Activated T-helper 2 cell treated with anti-CD3 and anti-CD28 coated beads, Interferon-gamma antibody, Interleukin-2, Interleukin-4, amounts not matched to agents 10 μg/mL and 5 μg/mL and 100 μg/mL, durations not matched to agents 14 hours and 24 hours and 36 hours (primary cell): ENCODE results near the gene FUT8. TPM values are rescaled to one million over a fixed set of nuclear protein-coding genes. Genes with fewer than 3 reads are reported as not detected.

Experiments used
- DNase-seq: peaks from one replicate; pipeline ENCODE4 v3.0.0; 2021; ENCODE audit warnings: low spot score
- H3K27ac Mint-ChIP-seq: one replicate; pipeline ENCODE4 v1.8.0; 2021; ENCODE audit warnings: mixed read lengths
- H3K27me3 Mint-ChIP-seq: one replicate; pipeline ENCODE4 v1.8.0; 2021; ENCODE audit warnings: low read depth, mixed read lengths
- H3K36me3 Mint-ChIP-seq: one replicate; pipeline ENCODE4 v1.8.0; 2021; ENCODE audit warnings: low read depth, mixed read lengths
- H3K4me1 Mint-ChIP-seq: one replicate; pipeline ENCODE4 v1.8.0; 2021; ENCODE audit warnings: low read depth, mixed read lengths
- H3K4me3 Mint-ChIP-seq: one replicate; pipeline ENCODE4 v1.8.0; 2021; ENCODE audit warnings: low read depth, mild to moderate bottlenecking, moderate library complexity, mixed read lengths
- H3K9me3 Mint-ChIP-seq: one replicate; pipeline ENCODE4 v1.8.0; 2021; ENCODE audit warnings: mixed read lengths
- intact Hi-C: fragments of 100-400 bp; cut with micrococcal nuclease; formaldehyde crosslinking; loops from one replicate; pipeline ENCODE4 v1.15.1; 2023
- total RNA-seq: library from RNA; stranded (reverse); gene quantifications from 2 replicates; pipeline ENCODE4 v1.2.3, GENCODE V29; 2022

Gene FUT8
- total RNA-seq, 1 donor from 2014 or later = 110 TPM

GRCh38 chr14:65594153-65594881, 181.8 kb downstream of the FUT8 start:
- H3K27me3 Mint-ChIP-seq = no peaks in the 10 kb centered on the region
- intact Hi-C loops = no loop called here

DNA sequence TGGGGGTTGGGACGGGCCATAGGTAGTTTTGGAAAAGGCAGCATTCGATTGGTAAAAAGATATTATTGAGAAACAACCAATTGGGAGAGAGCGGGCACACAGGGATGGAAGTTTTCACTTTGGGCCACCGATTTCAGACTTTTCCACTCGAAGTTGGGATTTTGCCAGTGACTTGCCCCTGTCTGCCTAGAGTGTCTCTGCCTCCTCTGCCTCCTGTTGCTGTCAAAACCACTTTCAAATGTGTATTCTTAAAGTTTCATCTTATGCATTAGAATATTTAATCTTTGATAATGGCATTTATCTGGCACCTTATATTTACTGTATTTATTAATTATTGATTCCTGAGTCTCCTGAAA, 182.3 kb downstream of the FUT8 start:
- intact Hi-C loops = no loop called here
- Mint-ChIP-seq H3K4me1 (no peaks in the 10 kb centered on the region), H3K27ac (no peak overlapping the region), H3K4me3 (no peak overlapping the region), H3K9me3 (no peaks in the 10 kb centered on the region), H3K27me3 (no peaks in the 10 kb centered on the region), H3K36me3 (peaks cover 7% of the 10 kb centered on the region)
- no peak for DNase-seq

More at GRCh38 chr14:65594153-65594881, 181.8 kb downstream of the FUT8 start:
- H3K36me3 Mint-ChIP-seq = peaks cover 10% of the 10 kb centered on the region
- H3K4me3 Mint-ChIP-seq = no peak overlapping the region
- no peak overlapping the region for H3K27ac Mint-ChIP-seq
- H3K4me1 Mint-ChIP-seq = no peaks in the 10 kb centered on the region
- H3K9me3 Mint-ChIP-seq = no peaks in the 10 kb centered on the region
- DNase-seq = no peak

GRCh38 chr14:65599375-65599774, 186.8 kb downstream of the FUT8 start:
- H3K4me1 Mint-ChIP-seq = peaks cover 2% of the 10 kb centered on the region
- intact Hi-C loops = no loop called here
- no peaks in the 10 kb centered on the region for H3K9me3 Mint-ChIP-seq

GRCh38 chr14:65600742-65601141, 188.2 kb downstream of the FUT8 start:
- H3K4me3 Mint-ChIP-seq = no peak overlapping the region
- intact Hi-C loops = loop anchor here (10.0 kb wide), 1 partner anchor 186 kb away; the partner anchor contains the start of gene FUT8
- peaks cover 2% of the 10 kb centered on the region for H3K4me1 Mint-ChIP-seq
- H3K9me3 Mint-ChIP-seq = no peaks in the 10 kb centered on the region
- no peaks in the 10 kb centered on the region for H3K27me3 Mint-ChIP-seq
- no peak for DNase-seq
- peaks cover 3% of the 10 kb centered on the region for H3K36me3 Mint-ChIP-seq
- no peak overlapping the region for H3K27ac Mint-ChIP-seq

More at GRCh38 chr14:65599375-65599774, 186.8 kb downstream of the FUT8 start:
- no peak overlapping the region for H3K27ac Mint-ChIP-seq
- no peaks in the 10 kb centered on the region for H3K27me3 Mint-ChIP-seq
- DNase-seq = no peak
- H3K36me3 Mint-ChIP-seq = peaks cover 3% of the 10 kb centered on the region
- H3K4me3 Mint-ChIP-seq = no peak overlapping the region

GRCh38 chr14:65604535-65604934, 192.0 kb downstream of the FUT8 start:
- Mint-ChIP-seq H3K4me1 (peaks cover 2% of the 10 kb centered on the region), H3K9me3 (no peaks in the 10 kb centered on the region), H3K36me3 (peaks cover 3% of the 10 kb centered on the region), H3K4me3 (no peak overlapping the region), H3K27ac (no peak overlapping the region), H3K27me3 (no peaks in the 10 kb centered on the region)
- intact Hi-C loops = loop anchor here (10.0 kb wide), 1 partner anchor 190 kb away; the partner anchor contains the start of gene FUT8
- DNase-seq = no peak

- H3K36me3 Mint-ChIP-seq = peaks cover 4% of the 10 kb centered on the region
- no peaks in the 10 kb centered on the region for H3K27me3 Mint-ChIP-seq
- H3K9me3 Mint-ChIP-seq = no peaks in the 10 kb centered on the region
- peaks cover 2% of the 10 kb centered on the region for H3K4me1 Mint-ChIP-seq
- intact Hi-C loops = loop anchor here (10.0 kb wide), 1 partner anchor 190 kb away; the partner anchor contains the start of gene FUT8
- H3K4me3 Mint-ChIP-seq = no peak overlapping the region
- H3K27ac Mint-ChIP-seq = no peak overlapping the region
- no peak for DNase-seq
Measured at GRCh38 chr14:65604936-65605335, 192.4 kb downstream of the FUT8 start.

DNA sequence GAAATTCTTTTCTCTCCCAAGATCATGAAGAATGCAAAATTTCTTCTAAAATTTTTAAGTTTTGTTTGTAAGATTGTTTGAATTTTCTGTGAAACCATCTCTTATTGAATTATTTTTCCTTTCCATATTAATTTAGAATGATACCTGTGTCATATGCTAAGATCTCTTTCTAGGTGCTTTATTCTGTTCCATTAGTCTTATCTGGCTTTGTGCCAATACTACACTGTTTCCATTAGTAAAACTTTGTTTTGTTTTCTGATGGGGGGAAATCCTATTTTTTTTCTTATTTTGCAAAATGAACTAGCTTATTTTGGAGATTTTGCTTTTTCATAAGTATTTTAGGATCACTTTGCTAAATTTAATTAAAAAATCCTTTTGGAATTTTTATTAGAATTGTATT, 193.9 kb downstream of the FUT8 start:
- Mint-ChIP-seq H3K27ac (no peak overlapping the region), H3K36me3 (peaks cover 6% of the 10 kb centered on the region), H3K9me3 (no peaks in the 10 kb centered on the region), H3K27me3 (no peaks in the 10 kb centered on the region), H3K4me1 (no peaks in the 10 kb centered on the region), H3K4me3 (no peak overlapping the region)
- intact Hi-C loops = loop anchor here (10.0 kb wide), 1 partner anchor 192 kb away; the partner anchor contains the start of gene FUT8
- DNase-seq = no peak

- Mint-ChIP-seq H3K9me3 (no peaks in the 10 kb centered on the region), H3K4me3 (no peak overlapping the region), H3K27me3 (no peaks in the 10 kb centered on the region), H3K36me3 (peaks cover 43% of the 10 kb centered on the region), H3K4me1 (no peaks in the 10 kb centered on the region), H3K27ac (no peak overlapping the region)
- DNase-seq = no peak
- intact Hi-C loops = no loop called here
Measured at GRCh38 chr14:65613131-65613650, 200.7 kb downstream of the FUT8 start.

GRCh38 chr14:65618996-65619395, 206.5 kb downstream of the FUT8 start:
- no peaks in the 10 kb centered on the region for H3K9me3 Mint-ChIP-seq
- peaks cover 52% of the 10 kb centered on the region for H3K36me3 Mint-ChIP-seq
- no peak overlapping the region for H3K4me3 Mint-ChIP-seq
- no peak overlapping the region for H3K27ac Mint-ChIP-seq
- H3K4me1 Mint-ChIP-seq = peaks cover 9% of the 10 kb centered on the region
- no peak for DNase-seq
- no peaks in the 10 kb centered on the region for H3K27me3 Mint-ChIP-seq
- intact Hi-C loops = no loop called here

- no peak overlapping the region for H3K4me3 Mint-ChIP-seq
- H3K27ac Mint-ChIP-seq = no peak overlapping the region
- no peaks in the 10 kb centered on the region for H3K27me3 Mint-ChIP-seq
- peaks cover 49% of the 10 kb centered on the region for H3K36me3 Mint-ChIP-seq
- intact Hi-C loops = no loop called here
- H3K4me1 Mint-ChIP-seq = peaks cover 9% of the 10 kb centered on the region
- DNase-seq = no peak
- no peaks in the 10 kb centered on the region for H3K9me3 Mint-ChIP-seq
Measured at GRCh38 chr14:65620195-65620594, 207.7 kb downstream of the FUT8 start.

DNA sequence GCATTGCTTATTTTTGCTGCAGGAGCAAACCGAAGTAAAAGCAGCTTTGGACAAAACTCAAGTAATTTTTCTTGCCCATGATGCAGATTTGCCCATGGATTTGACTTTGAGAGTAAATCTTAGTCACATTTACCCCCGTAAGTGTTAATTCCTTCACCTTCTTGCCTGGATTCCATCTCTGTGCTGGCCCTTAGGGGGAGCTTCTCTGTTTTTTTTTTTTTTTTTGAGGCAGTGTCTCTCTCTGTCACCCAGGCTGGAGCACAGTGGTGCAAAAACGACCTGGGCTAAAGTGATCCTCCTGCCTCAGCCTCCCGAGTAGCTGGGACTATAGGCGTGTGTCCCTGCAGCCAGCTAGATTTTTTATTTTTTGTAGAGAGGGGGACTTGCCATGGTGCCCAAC, 210.2 kb downstream of the FUT8 start:
- H3K9me3 Mint-ChIP-seq = no peaks in the 10 kb centered on the region
- H3K27me3 Mint-ChIP-seq = no peaks in the 10 kb centered on the region
- no peak overlapping the region for H3K27ac Mint-ChIP-seq
- no peak overlapping the region for H3K4me3 Mint-ChIP-seq
- DNase-seq = no peak
- peaks cover 10% of the 10 kb centered on the region for H3K4me1 Mint-ChIP-seq
- H3K36me3 Mint-ChIP-seq = peaks cover 31% of the 10 kb centered on the region
- intact Hi-C loops = no loop called here

GRCh38 chr14:65623759-65624158, 211.2 kb downstream of the FUT8 start:
- Mint-ChIP-seq H3K4me3 (no peak overlapping the region), H3K36me3 (peaks cover 28% of the 10 kb centered on the region), H3K27me3 (no peaks in the 10 kb centered on the region), H3K9me3 (no peaks in the 10 kb centered on the region), H3K27ac (no peak overlapping the region), H3K4me1 (peaks cover 8% of the 10 kb centered on the region)
- DNase-seq = no peak
- intact Hi-C loops = no loop called here

GRCh38 chr14:65627315-65627714, 214.8 kb downstream of the FUT8 start:
- Mint-ChIP-seq H3K27ac (no peak overlapping the region), H3K27me3 (no peaks in the 10 kb centered on the region)

More at GRCh38 chr14:65627315-65627714, 214.8 kb downstream of the FUT8 start:
- Mint-ChIP-seq H3K9me3 (peaks cover 6% of the 10 kb centered on the region), H3K4me3 (no peak overlapping the region), H3K36me3 (peaks cover 9% of the 10 kb centered on the region), H3K4me1 (peaks cover 1% of the 10 kb centered on the region)
- intact Hi-C loops = no loop called here
- no peak for DNase-seq
